ENCODE data around the gene CA10.

The CA10 gene

DNA sequence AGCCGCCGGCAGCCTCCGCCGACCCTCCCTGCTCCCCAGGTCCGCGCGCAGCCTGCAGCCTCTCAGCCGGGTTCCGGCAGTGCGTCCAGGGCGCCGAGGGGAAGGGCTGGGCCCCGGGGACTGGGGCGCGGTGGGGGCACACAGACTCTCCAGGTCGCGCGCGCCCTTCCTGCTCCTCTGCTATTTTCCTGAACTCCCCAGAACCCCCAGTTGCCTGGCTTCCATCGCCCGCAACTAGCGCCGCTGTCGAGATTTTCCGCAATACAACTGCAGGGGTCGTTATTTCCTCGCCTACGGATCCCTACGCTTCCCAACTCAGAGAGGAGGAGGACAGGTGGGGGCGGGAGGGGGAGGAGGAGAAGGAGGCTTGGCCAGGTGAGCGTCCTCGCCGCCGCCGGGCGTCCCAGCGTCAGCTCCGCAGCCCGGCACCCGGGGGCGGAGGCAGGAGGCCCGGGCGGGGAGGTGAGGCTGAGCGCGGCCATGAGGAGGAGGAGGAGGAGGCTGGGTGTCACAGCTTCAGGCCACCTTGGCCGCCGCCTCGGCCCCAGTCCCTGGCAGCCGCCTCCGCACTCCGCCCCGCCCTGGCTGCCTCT, at the start of gene CA10:
TSS of gene CA10 (minus strand) at position 265 of the 593 bp plus-strand sequence.
- no peak for DNase-seq

DNA sequence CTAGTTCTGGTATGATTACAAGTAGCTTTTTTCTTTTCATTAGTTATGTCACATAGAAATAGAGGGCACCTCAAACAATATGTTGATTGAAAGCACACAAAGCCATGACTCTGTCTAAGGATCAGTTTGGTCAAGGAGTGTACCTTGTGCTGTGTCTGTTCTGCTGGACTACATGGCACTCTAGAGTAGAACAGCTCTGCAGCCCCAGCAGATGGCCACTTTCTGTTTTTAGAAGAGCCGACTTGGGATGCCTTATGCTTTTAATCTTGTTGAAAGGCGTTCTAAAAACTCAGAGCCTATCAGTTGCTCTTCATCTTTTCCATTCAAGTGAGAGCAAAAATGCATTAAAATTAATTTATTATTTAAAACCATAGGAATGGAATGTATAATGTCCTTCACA, 49.3 kb upstream of the CA10 start:
- no peak for DNase-seq

DNA sequence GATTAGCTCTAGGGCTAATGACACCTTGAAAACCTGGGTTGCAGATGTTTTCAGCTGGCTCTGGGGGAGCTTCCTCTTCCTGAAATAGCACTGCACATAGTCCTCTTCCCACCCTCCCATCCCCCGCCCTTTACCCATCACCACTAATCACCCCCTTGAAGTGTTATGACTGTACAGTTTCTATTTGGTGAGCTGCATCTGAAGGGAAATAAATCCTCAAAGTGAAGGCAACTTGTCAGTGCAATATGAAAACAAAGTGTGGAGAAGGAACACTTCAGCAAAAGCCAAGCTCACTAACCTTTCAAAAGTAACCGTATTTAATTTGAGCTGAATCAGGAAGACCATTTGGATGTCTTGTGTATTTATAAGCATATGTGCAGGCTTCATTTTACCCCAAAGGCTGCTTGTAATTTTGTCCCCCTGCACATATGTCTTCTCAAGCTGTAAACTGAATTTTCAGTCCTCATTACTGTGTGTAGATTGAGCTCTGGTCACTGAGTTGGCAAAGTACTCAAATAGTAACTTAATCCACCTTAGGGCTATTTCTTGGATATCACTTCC, 44.1 kb upstream of the CA10 start:
- no peak for DNase-seq

DNA sequence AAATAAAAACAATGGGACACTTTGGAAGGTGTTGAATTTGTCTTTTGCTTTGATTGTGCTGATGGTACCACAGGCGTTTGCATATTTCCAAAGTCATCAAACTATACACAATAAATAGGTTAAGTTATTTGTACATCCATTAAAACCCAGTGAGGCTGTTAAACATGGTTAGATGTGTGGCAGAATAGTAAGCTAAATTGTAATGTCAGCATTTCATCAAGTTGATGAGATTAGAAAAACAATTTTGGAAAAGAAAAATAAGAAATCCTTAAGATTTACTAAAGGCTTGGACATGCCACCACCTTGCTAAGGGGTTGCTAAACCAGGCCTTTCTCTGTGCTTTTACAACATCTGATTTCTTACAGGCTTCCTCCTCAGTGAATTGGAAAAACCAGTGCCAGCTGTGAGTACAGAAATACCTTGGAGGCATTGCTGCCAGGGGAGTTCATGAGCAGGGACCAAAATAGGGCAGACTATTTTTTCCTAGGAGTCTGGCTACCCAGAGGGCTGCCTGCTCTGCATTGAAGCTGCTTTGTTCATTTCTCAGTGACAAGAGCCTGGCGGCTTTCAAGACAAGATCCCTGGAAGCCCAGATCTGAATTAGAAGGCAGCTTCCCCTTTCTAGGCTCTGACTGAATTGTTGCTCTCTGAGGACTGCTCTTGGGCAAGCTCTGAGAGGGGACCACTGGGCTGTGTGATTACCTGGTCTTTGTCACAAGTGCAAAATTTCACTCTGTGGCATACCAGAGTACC, 43.4 kb upstream of the CA10 start:
- no peak for DNase-seq

DNA sequence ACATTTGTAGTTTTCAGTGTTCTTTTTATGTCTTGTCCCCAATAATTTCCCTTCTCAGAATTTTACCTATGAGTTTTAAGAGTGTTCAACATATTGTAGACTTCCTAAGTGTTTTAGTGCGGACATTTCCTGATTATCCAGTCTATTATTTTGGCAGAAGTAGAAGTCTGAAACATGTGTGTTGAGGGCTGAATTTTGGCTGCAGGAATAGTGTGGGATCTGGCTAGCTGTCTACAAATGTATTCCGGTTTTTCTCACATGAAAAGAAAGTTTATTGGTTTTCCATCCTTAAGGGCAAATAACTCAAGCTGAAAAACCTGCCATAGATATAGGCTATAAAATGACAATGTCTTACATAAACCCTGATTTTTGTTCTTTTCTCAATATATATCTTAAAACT, 33.0 kb upstream of the CA10 start:
- no peak for DNase-seq

DNA sequence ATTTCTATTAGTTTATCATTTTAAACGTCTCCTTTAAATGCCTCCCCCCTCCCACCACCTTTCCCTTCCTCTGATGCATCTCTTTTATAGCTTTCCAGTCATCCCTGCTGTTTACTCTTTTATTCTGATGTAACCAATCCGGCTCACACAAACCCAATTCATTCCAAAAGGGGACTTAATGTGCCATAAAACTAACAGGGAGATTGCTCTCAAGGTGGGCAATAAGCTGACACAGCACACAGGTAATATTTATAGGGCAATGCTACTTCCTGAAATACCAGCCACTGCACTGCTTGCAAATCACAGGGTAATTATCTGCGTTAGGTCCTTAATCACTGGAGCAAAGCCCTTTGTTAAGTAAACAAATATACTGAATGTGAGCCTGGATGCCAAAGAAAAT, 23.3 kb upstream of the CA10 start:
- no peak for DNase-seq

GRCh38 chr17:52178012-52178411, 19.5 kb upstream of the CA10 start:
- DNase-seq, result no peak

GRCh38 chr17:52170963-52171572, 12.6 kb upstream of the CA10 start:
- DNase-seq, result no peak

- no peak for DNase-seq
Measured at GRCh38 chr17:52160136-52160567, 1.6 kb upstream of the CA10 start.

DNA sequence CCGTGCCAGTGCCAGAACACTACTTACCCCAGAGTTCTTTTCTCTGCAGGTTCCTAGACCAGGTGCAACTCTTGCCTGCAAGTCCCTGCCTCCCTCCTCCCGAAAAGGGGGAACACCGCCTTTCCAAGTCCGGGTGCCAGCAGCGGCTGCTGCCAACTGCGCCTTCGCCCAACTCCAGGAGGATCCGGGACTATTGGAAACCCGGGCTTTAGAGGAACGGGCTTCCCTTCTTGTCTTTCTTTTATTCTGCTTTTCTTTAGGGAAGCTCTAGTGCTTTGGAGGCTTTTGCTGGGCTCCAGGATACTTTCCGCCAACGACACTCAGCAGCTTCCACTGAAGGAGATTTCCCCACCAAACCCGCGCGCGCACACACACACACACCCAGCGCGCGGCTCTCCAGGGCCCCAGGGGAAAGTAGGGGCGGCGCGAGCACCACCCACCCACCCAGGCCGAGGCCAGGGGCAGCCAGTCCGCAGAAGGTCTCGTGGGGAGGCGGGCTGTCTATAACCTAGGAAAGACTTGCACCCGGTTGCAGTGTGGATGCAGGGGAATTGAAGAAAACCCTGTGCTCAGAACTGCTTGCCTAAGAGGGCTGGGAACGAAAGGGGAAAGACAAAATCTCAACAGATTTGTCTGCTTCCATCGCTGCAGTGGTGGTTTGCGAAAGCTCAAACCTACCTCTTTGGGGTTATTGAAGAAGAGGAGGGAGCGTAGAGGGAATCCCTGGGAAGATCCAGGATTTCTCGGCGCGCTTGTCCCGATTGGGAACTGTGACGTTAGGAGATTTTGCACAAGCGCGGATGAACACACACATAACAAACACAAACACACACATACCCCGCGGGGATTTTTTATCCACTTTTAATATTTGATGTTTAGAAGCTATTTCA, 977 bp upstream of the CA10 start:
- no peak for DNase-seq

- no peak for DNase-seq
Measured at GRCh38 chr17:52157603-52158449, 688 bp downstream of the CA10 start.

DNA sequence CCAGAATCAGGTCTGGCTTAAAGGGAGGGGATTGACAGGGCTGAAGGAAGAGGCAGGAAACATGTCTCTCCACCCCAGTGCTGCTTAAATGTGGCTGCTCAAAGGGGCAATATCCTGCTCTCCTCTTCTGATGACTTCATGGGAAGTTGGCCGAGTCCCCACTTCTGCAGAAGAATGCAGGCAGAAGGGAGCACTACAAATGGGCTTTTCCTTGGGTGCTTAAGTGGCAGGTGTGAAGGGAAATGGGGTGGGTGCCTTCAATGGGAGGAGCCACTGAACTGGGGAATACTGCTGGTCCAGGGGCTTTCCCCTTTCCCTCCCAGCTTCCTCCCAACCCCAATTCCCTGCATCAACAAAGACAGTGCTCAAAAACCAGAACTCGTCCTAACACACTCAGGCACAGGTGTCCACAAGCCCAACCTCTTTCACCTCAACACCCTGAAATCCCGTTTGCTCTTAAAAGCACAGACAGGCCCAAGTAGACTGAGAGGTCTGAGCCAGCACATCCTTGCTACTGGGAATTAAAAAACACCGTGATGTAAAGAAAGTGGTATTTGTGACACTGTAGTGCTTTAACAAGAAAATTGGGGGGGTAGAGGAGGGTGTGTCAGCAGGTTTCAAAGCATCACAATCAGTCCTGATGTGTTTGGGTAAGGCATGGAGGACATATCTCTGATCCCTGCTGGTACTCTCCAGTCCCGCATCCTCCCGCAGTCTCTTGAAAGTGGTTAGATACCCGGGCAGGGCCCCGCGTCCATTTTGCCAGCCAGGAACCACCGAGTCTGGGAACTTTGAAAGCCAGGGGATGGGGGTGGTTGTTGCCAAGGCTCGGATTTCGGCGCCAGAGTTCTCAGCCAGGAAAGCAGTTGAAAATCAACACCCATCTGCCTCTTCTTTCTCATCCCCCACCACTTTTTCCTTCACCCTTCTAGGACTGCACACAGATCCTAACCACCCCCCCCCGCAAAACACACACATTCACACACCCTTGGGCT, 1.6 kb downstream of the CA10 start:
- no peak for DNase-seq

- DNase-seq, result no peak
Measured at GRCh38 chr17:52155301-52155700, 3.2 kb downstream of the CA10 start.

GRCh38 chr17:52154466-52154865, 4.0 kb downstream of the CA10 start:
- DNase-seq, result no peak

DNA sequence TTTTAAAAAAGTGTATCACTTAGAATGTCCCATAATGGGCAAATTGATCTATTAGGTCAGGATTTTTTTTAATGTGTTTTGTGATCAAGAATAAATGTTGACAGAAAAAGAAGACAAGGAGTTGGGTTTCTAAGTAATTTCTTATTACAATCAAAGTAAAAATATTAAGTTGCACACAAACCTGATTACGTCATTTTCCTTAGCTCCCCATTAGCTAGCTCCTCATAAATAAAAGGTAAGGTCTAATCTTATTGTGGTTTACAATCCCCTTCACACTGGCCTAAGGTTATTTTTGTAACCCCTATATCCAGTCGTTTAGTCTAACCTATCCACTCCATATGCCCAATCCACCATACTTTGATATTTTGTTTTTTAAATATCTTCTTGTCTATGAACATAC, 7.6 kb downstream of the CA10 start:
- no peak for DNase-seq

GRCh38 chr17:52149626-52150025, 8.9 kb downstream of the CA10 start:
- no peak for DNase-seq

DNA sequence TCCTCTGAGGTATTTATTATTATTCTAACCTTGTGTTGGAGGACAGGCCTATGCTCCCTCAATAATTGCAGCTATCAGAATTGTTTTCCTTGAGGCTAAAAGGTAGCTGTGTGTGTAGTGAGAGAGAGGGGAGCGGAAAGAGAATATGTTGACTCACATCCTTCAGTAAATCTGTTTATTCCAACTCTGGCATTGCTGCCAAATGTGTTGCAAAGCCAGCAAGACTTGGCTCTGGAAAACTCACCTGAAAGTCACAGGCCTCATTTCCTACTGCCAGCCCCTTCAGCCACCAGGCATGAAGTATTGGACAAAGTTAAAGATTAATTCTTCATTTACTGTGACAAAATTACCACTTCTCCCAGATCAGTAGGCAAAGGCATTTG, 9.6 kb downstream of the CA10 start:
- no peak for DNase-seq

GRCh38 chr17:52148288-52148968, 10.1 kb downstream of the CA10 start:
- no peak for DNase-seq

DNA sequence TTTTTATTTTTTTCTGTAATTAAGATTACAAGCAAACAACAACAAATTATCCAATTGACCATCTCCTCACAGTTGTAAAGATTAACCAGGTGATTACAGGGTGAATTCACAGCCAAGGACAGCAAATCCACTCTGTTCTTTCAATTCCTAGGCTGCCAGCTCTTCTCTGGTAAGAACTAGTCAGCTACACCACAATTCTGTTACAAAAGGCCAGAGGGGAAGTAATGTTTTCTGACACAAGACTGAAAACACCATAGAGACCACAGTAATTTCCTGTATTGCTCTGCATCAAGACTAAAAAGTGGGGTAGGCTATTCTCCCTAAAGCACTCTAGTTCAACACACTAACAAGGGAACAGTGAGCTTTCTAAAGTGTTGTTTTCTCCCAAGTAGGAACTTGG, 10.6 kb downstream of the CA10 start:
- no peak for DNase-seq

DNA sequence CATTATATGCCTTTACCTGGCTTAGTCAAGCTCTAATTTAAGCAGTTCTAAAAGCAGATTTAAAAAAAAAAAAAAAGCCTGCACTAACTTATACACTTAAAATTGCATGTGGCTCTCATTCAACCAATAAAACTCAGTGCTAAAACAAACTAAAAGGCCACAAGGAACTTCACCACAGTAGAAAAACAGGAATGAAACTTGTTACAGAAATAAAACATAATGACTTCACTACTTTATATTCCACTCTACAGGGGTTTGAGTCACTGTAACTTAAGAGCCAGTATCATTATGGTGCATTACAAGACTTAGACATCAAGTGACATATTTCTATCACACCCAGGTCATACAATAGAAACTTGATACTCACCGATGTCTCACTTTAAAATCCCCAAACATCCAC, 11.1 kb downstream of the CA10 start:
- no peak for DNase-seq

All from stimulated activated CD4-positive, alpha-beta T cell treated with anti-CD3 and anti-CD28 coated beads, Interleukin-1b, Interleukin-23, amount 100 ng/mL, for 48 hours (primary cell).